H1 (cell line): ENCODE data around the gene VSX1.

Source experiments
- CTBP2 ChIP-seq: IDR thresholded peaks from 2 replicates; pipeline ENCODE4 v1.7.0; 2011; ENCODE audit warnings: borderline replicate concordance, mild to moderate bottlenecking, moderate library complexity, mixed read lengths, low read length; ENCODE audit not compliant: insufficient read depth, insufficient read length
- TF ChIP-seq, protein P1 (sequence below), 3 experiments: IDR thresholded peaks; 1 replicate in 2 of 3; 2 replicates in 1 of 3; pipeline versions ENCODE4 v1.5.1 to v1.6.1; 2011; ENCODE audit warnings: low read length in 3 of 3, mild to moderate bottlenecking in 3 of 3, inconsistent platforms in 2 of 3, low read depth in 1 of 3, moderate library complexity in 1 of 3; ENCODE audit not compliant: insufficient read depth in 1 of 3; ENCODE audit errors: control extremely low read depth in 1 of 3

DNA sequence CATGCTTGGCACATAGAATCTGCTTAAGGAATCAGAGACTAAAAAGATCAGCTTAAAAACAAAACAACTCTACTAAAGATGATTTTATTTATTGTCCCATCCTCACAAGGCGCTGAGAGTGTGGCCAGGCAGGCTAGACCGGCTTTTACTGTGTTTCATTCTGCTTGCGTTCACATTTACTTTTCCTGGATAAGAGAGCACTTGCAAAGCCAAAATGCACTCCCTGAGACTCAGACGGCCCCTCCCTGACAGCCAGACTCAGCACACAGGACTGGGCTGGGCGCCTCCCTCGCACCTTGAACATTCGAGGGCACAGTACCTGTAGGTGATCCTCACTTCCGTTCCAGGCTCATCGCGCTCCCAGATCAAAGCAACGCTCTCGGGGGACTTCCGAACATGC, 34.2 kb downstream of the VSX1 start:
- TF ChIP-seq CTBP2, result no peak
- TF ChIP-seq, protein P1, sequence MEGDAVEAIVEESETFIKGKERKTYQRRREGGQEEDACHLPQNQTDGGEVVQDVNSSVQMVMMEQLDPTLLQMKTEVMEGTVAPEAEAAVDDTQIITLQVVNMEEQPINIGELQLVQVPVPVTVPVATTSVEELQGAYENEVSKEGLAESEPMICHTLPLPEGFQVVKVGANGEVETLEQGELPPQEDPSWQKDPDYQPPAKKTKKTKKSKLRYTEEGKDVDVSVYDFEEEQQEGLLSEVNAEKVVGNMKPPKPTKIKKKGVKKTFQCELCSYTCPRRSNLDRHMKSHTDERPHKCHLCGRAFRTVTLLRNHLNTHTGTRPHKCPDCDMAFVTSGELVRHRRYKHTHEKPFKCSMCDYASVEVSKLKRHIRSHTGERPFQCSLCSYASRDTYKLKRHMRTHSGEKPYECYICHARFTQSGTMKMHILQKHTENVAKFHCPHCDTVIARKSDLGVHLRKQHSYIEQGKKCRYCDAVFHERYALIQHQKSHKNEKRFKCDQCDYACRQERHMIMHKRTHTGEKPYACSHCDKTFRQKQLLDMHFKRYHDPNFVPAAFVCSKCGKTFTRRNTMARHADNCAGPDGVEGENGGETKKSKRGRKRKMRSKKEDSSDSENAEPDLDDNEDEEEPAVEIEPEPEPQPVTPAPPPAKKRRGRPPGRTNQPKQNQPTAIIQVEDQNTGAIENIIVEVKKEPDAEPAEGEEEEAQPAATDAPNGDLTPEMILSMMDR (IDR thresholded peaks at IDR 0.05; ENCODE audit: control extremely low read depth in 1 of 3, insufficient read depth in 1 of 3, low read depth in 1 of 3, low read length in 3 of 3), result no peak
